ENCODE measurements around the gene SNX10. TPM values are rescaled to one million over a fixed set of nuclear protein-coding genes. Genes with fewer than 3 reads are reported as not detected.

Gene SNX10
- total RNA-seq, 3 donors from 2014 or later = 1.9 to 5.7 (median 4.7) TPM

- intact Hi-C loops (cut with DNase I, micrococcal nuclease) = no loop called here
These were observed 24.0 kb upstream of the SNX10 start for GRCh38 chr7:26267601-26268166.

GRCh38 chr7:26275213-26275612, 16.4 kb upstream of the SNX10 start:
- no peak for ATAC-seq
- Histone ChIP-seq H3K4me3 (no peak overlapping the region), H3K9me3 (no peaks in the 10 kb centered on the region), H3K36me3 (ENCODE audit: low read depth) (no peaks in the 10 kb centered on the region), H3K4me1 (ENCODE audit: low read depth) (no peaks in the 10 kb centered on the region)
- no peak for TF ChIP-seq CTCF (IDR thresholded peaks at IDR 0.05)
- intact Hi-C loops (cut with DNase I, micrococcal nuclease) = loop anchor here in 1 of 2 donors (10.0 kb wide), 1 partner anchor 70 kb away; no protein-coding TSS in a partner anchor
- DNase-seq = no peak

More at GRCh38 chr7:26267601-26268166, 24.0 kb upstream of the SNX10 start:
- no peaks in the 10 kb centered on the region for H3K9me3 ChIP-seq
- H3K36me3 ChIP-seq (ENCODE audit: low read depth) = no peaks in the 10 kb centered on the region
- ATAC-seq (no peak), DNase-seq (no peak)
- no peaks in the 10 kb centered on the region for H3K4me1 ChIP-seq (ENCODE audit: low read depth)
- no peak for TF ChIP-seq CTCF (IDR thresholded peaks at IDR 0.05)
- H3K4me3 ChIP-seq = no peak overlapping the region

GRCh38 chr7:26278770-26279169, 12.9 kb upstream of the SNX10 start:
- intact Hi-C loops (cut with DNase I, micrococcal nuclease) = loop anchor here in 1 of 2 donors (10.0 kb wide), 1 partner anchor 66 kb away; no protein-coding TSS in a partner anchor
- Histone ChIP-seq H3K4me3 (no peak overlapping the region), H3K4me1 (ENCODE audit: low read depth) (no peaks in the 10 kb centered on the region), H3K9me3 (no peaks in the 10 kb centered on the region), H3K36me3 (ENCODE audit: low read depth) (no peaks in the 10 kb centered on the region)
- ATAC-seq = peak; percentile 16
- DNase-seq = no peak
- no peak for TF ChIP-seq CTCF (IDR thresholded peaks at IDR 0.05)

- no peak for ATAC-seq
These were observed 12.3 kb upstream of the SNX10 start for GRCh38 chr7:26279405-26279804.

GRCh38 chr7:26280097-26280496, 11.6 kb upstream of the SNX10 start:
- Histone ChIP-seq H3K4me3 (no peak overlapping the region), H3K9me3 (no peaks in the 10 kb centered on the region), H3K4me1 (ENCODE audit: low read depth) (no peaks in the 10 kb centered on the region), H3K36me3 (ENCODE audit: low read depth) (no peaks in the 10 kb centered on the region)
- DNase-seq (no peak), ATAC-seq (no peak)
- intact Hi-C loops (cut with DNase I, micrococcal nuclease) = no loop called here
- no peak for TF ChIP-seq CTCF (IDR thresholded peaks at IDR 0.05)

More at GRCh38 chr7:26279405-26279804, 12.3 kb upstream of the SNX10 start:
- Histone ChIP-seq H3K4me3 (no peak overlapping the region), H3K4me1 (ENCODE audit: low read depth) (no peaks in the 10 kb centered on the region), H3K36me3 (ENCODE audit: low read depth) (no peaks in the 10 kb centered on the region), H3K9me3 (no peaks in the 10 kb centered on the region)
- intact Hi-C loops (cut with DNase I, micrococcal nuclease) = loop anchor here in 1 of 2 donors (10.0 kb wide), 1 partner anchor 65 kb away; no protein-coding TSS in a partner anchor
- no peak for TF ChIP-seq CTCF (IDR thresholded peaks at IDR 0.05)
- no peak for DNase-seq
